C4-2B (cell line): ENCODE measurements around the gene STRIT1.
"Not testable (repeated sequence)": the region's sequence is repeated elsewhere in the genome, so short reads cannot be mapped to it uniquely, and the experiment has no call there.

ENCODE experiments used
- ZFX ChIP-seq: fragments of 450-650 bp; IDR thresholded peaks from 2 replicates; pipeline ENCODE4 v1.6.1; 2017
- TF ChIP-seq, protein P1 (sequence below): fragments of 450-650 bp; conservative IDR thresholded peaks from 2 replicates; pipeline ENCODE4 v1.5.1; 2017; ENCODE audit warnings: mild to moderate bottlenecking

GRCh38 chr3:155274435-155274834, 19.0 kb downstream of the STRIT1 start:
- TF ChIP-seq, protein P1, sequence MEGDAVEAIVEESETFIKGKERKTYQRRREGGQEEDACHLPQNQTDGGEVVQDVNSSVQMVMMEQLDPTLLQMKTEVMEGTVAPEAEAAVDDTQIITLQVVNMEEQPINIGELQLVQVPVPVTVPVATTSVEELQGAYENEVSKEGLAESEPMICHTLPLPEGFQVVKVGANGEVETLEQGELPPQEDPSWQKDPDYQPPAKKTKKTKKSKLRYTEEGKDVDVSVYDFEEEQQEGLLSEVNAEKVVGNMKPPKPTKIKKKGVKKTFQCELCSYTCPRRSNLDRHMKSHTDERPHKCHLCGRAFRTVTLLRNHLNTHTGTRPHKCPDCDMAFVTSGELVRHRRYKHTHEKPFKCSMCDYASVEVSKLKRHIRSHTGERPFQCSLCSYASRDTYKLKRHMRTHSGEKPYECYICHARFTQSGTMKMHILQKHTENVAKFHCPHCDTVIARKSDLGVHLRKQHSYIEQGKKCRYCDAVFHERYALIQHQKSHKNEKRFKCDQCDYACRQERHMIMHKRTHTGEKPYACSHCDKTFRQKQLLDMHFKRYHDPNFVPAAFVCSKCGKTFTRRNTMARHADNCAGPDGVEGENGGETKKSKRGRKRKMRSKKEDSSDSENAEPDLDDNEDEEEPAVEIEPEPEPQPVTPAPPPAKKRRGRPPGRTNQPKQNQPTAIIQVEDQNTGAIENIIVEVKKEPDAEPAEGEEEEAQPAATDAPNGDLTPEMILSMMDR = not testable (repeated sequence)
- not testable (repeated sequence) for TF ChIP-seq ZFX
